Measurements from ENCODE around the gene NTF3. TPM values are rescaled to one million over a fixed set of nuclear protein-coding genes. Genes with fewer than 3 reads are reported as not detected.

Gene NTF3
- total RNA-seq, 1 donor from 2014 or later, result 1.2 TPM

- H3K4me3 ChIP-seq, result no peak overlapping the region
- no peaks in the 10 kb centered on the region for H3K27me3 ChIP-seq (ENCODE audit: low read depth)
- DNase-seq, result no peak
- intact Hi-C loops (cut with DNase I), result no loop called here
- no peaks in the 10 kb centered on the region for H3K9me3 ChIP-seq
- no peaks in the 10 kb centered on the region for H3K4me1 ChIP-seq
- H3K27ac ChIP-seq, result no peak overlapping the region
- no peaks in the 10 kb centered on the region for H3K36me3 ChIP-seq
- ATAC-seq, result no peak
- TF ChIP-seq, protein P1, sequence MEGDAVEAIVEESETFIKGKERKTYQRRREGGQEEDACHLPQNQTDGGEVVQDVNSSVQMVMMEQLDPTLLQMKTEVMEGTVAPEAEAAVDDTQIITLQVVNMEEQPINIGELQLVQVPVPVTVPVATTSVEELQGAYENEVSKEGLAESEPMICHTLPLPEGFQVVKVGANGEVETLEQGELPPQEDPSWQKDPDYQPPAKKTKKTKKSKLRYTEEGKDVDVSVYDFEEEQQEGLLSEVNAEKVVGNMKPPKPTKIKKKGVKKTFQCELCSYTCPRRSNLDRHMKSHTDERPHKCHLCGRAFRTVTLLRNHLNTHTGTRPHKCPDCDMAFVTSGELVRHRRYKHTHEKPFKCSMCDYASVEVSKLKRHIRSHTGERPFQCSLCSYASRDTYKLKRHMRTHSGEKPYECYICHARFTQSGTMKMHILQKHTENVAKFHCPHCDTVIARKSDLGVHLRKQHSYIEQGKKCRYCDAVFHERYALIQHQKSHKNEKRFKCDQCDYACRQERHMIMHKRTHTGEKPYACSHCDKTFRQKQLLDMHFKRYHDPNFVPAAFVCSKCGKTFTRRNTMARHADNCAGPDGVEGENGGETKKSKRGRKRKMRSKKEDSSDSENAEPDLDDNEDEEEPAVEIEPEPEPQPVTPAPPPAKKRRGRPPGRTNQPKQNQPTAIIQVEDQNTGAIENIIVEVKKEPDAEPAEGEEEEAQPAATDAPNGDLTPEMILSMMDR (IDR thresholded peaks at IDR 0.05), result no peak
Observed at GRCh38 chr12:5498076-5498475, 66.2 kb downstream of the NTF3 start.

GRCh38 chr12:5498806-5499205 is 66.9 kb downstream of the NTF3 start:
- no peaks in the 10 kb centered on the region for H3K9me3 ChIP-seq
- no peaks in the 10 kb centered on the region for H3K27me3 ChIP-seq (ENCODE audit: low read depth)
- TF ChIP-seq, protein P1 (IDR thresholded peaks at IDR 0.05), result no peak
- DNase-seq (no peak), ATAC-seq (no peak)
- no peak overlapping the region for H3K4me3 ChIP-seq
- H3K36me3 ChIP-seq, result no peaks in the 10 kb centered on the region
- H3K27ac ChIP-seq, result no peak overlapping the region
- intact Hi-C loops (cut with DNase I), result no loop called here
- no peaks in the 10 kb centered on the region for H3K4me1 ChIP-seq

- ATAC-seq (no peak), DNase-seq (no peak)
- Histone ChIP-seq H3K9me3 (no peaks in the 10 kb centered on the region), H3K36me3 (no peaks in the 10 kb centered on the region), H3K27me3 (ENCODE audit: low read depth) (no peaks in the 10 kb centered on the region), H3K4me1 (no peaks in the 10 kb centered on the region), H3K4me3 (no peak overlapping the region), H3K27ac (no peak overlapping the region)
- TF ChIP-seq, protein P1 (IDR thresholded peaks at IDR 0.05), result no peak
- intact Hi-C loops (cut with DNase I), result no loop called here
Observed at GRCh38 chr12:5499566-5500330, 67.8 kb downstream of the NTF3 start.

- H3K9me3 ChIP-seq, result no peaks in the 10 kb centered on the region
- no peaks in the 10 kb centered on the region for H3K4me1 ChIP-seq
- intact Hi-C loops (cut with DNase I), result no loop called here
- no peak overlapping the region for H3K27ac ChIP-seq
- ATAC-seq, result no peak
- H3K27me3 ChIP-seq (ENCODE audit: low read depth), result no peaks in the 10 kb centered on the region
- H3K4me3 ChIP-seq, result no peak overlapping the region
- TF ChIP-seq, protein P1 (IDR thresholded peaks at IDR 0.05), result no peak
- no peaks in the 10 kb centered on the region for H3K36me3 ChIP-seq
- DNase-seq, result no peak
Observed at GRCh38 chr12:5500331-5500659, 68.4 kb downstream of the NTF3 start.

GRCh38 chr12:5503774-5504173 is 71.9 kb downstream of the NTF3 start:
- intact Hi-C loops (cut with DNase I), result no loop called here
- H3K9me3 ChIP-seq, result no peaks in the 10 kb centered on the region
- no peaks in the 10 kb centered on the region for H3K27me3 ChIP-seq (ENCODE audit: low read depth)
- H3K4me3 ChIP-seq, result no peak overlapping the region
- no peaks in the 10 kb centered on the region for H3K4me1 ChIP-seq
- H3K27ac ChIP-seq, result no peak overlapping the region
- no peaks in the 10 kb centered on the region for H3K36me3 ChIP-seq
- TF ChIP-seq, protein P1 (IDR thresholded peaks at IDR 0.05), result no peak
- no peak for DNase-seq
- ATAC-seq, result no peak
